Spleen (tissue), 7 donors: Measurements from ENCODE around the gene PLA2G4B.

Experiments
- CTCF ChIP-seq, 11 experiments: fragments of 200-600 bp in 7 of 11; fragments of 450-650 bp in 4 of 11; sonication (generic) in 4 of 11; IDR thresholded peaks in 8 of 11; conservative IDR thresholded peaks in 3 of 11; 1 replicate in 7 of 11; 2 replicates in 4 of 11; pipeline versions ENCODE4 v1.4.0 to v1.8.0; 2016 to 2021; ENCODE audit warnings: antibody characterized with exemption in 11 of 11, inconsistent platforms in 4 of 11, mild to moderate bottlenecking in 1 of 11
- POLR2AphosphoS5 ChIP-seq, 3 donors: sonication (generic); formaldehyde crosslinking; IDR thresholded peaks; one replicate each; pipeline ENCODE4 v1.5.1; 2017; ENCODE audit warnings: antibody characterized with exemption in 3 of 3
- donor health status: DM: no; HTN: no; CAD: no; lungs with moderate emphysema.
- donor health status: DM: no; HTN: no; CAD: no.
- donor health status: DM: no; HTN: no; CAD: no.

- TF ChIP-seq POLR2AphosphoS5 (IDR thresholded peaks at IDR 0.05) (no peak), CTCF (IDR thresholded peaks at IDR 0.05 in 8 of 11, conservative IDR thresholded peaks at IDR 0.05 in 3 of 11) (no peak)
Observed at GRCh38 chr15:41825572-41826535, 12.8 kb upstream of the PLA2G4B start.
